Gastroesophageal sphincter (tissue), 3 donors: ENCODE results near the gene CNOT11.
"Not testable (repeated sequence)": the region's sequence is repeated elsewhere in the genome, so short reads cannot be mapped to it uniquely, and the experiment has no call there.

Experiments
- EP300 ChIP-seq: sonication (generic); formaldehyde crosslinking; IDR thresholded peaks from one replicate; pipeline ENCODE4 v1.6.1; 2017; ENCODE audit warnings: antibody characterized with exemption, mild to moderate bottlenecking
- POLR2AphosphoS5 ChIP-seq: sonication (generic); formaldehyde crosslinking; IDR thresholded peaks from one replicate; pipeline ENCODE4 v1.6.1; 2017; ENCODE audit warnings: antibody characterized with exemption
- TF ChIP-seq, protein P1 (sequence below), 4 experiments: fragments of 200-600 bp in 2 of 4; fragments of 450-650 bp in 2 of 4; sonication (generic) in 1 of 4; IDR thresholded peaks; one replicate each; pipeline ENCODE4 v1.5.1; 2017 to 2019; ENCODE audit warnings: antibody characterized with exemption in 4 of 4, mild to moderate bottlenecking in 2 of 4, moderate library complexity in 2 of 4

DNA sequence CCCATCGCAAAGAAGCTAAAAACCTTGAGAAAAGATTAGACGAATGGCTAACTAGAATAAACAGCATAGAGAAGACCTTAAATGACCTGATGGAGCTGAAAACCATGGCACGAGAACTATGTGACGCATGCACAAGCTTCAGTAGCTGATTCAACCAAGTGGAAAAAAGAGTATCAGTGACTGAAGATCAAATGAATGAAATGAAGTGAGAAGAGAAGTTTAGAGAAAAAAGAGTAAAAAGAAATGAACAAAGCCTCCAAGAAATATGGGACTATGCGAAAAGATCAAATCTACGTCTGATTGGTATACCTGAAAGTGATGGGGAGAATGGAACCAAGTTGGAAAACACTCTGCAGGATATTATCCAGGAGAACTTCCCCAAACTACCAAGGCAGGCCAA lies 63.9 kb downstream of the CNOT11 start:
- TF ChIP-seq, protein P1, sequence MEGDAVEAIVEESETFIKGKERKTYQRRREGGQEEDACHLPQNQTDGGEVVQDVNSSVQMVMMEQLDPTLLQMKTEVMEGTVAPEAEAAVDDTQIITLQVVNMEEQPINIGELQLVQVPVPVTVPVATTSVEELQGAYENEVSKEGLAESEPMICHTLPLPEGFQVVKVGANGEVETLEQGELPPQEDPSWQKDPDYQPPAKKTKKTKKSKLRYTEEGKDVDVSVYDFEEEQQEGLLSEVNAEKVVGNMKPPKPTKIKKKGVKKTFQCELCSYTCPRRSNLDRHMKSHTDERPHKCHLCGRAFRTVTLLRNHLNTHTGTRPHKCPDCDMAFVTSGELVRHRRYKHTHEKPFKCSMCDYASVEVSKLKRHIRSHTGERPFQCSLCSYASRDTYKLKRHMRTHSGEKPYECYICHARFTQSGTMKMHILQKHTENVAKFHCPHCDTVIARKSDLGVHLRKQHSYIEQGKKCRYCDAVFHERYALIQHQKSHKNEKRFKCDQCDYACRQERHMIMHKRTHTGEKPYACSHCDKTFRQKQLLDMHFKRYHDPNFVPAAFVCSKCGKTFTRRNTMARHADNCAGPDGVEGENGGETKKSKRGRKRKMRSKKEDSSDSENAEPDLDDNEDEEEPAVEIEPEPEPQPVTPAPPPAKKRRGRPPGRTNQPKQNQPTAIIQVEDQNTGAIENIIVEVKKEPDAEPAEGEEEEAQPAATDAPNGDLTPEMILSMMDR (IDR thresholded peaks at IDR 0.05) = not testable (repeated sequence)
- not testable (repeated sequence) for TF ChIP-seq POLR2AphosphoS5, EP300
